Activated naive CD8-positive, alpha-beta T cell treated with anti-CD3 and anti-CD28 coated beads, Interleukin-2, amount 50 U/mL, for 24 hours (primary cell): Measurements from ENCODE around the gene CEL.
A peak's percentile ranks its signal among the peaks of the same experiment; 100 is the strongest.

Experiments
- ATAC-seq: fragments of 150-1000 bp; cut with Tn5 transposase; one replicate; pipeline ENCODE4 v1.10.0; 2021
- DNase-seq: peaks from one replicate; pipeline ENCODE4 v3.0.0; 2021
- H3K27ac Mint-ChIP-seq: one replicate; pipeline ENCODE4 v1.8.0; 2021; ENCODE audit warnings: mild to moderate bottlenecking, mixed read lengths
- H3K27me3 Mint-ChIP-seq: one replicate; pipeline ENCODE4 v1.8.0; 2021; ENCODE audit warnings: mixed read lengths
- H3K36me3 Mint-ChIP-seq: one replicate; pipeline ENCODE4 v1.8.0; 2021; ENCODE audit warnings: low read depth, mixed read lengths
- H3K4me1 Mint-ChIP-seq: one replicate; pipeline ENCODE4 v1.8.0; 2021; ENCODE audit warnings: mixed read lengths
- H3K4me3 Mint-ChIP-seq: one replicate; pipeline ENCODE4 v1.8.0; 2021; ENCODE audit warnings: mild to moderate bottlenecking, moderate library complexity, mixed read lengths
- H3K9me3 Mint-ChIP-seq: one replicate; pipeline ENCODE4 v1.8.0; 2021; ENCODE audit warnings: mixed read lengths

CEL gene

GRCh38 chr9:133106511-133107244, 44.9 kb downstream of the CEL start:
- Mint-ChIP-seq H3K4me3 (no peak overlapping the region), H3K9me3 (no peaks in the 10 kb centered on the region), H3K27me3 (no peaks in the 10 kb centered on the region), H3K27ac (no peak overlapping the region), H3K36me3 (peaks cover 19% of the 10 kb centered on the region), H3K4me1 (peaks cover 8% of the 10 kb centered on the region)
- ATAC-seq (no peak), DNase-seq (no peak)

DNA sequence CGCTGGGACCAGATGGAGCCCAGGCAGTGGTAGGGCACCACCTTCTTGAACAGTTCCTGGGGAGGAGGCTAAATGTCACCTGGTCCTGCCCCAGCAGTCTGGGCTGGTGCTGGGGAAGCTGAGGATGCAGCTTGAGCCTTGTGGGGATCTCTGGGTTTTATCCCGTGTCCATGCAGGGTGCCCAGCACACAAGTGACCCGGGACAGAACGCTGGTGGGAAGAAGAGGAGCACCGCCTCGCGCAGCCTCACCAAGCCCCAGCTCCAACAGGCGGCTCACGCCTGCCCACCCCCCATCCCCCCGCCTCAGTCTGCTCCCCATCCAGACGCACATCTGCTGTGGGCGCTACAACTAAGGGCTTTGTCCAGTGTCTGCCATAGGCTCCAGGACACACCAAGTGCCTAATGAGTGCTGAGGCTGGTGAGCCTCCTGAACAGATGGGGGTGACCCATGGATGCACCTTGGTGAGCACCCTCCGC, 45.5 kb downstream of the CEL start:
- no peak for DNase-seq
- Mint-ChIP-seq H3K36me3 (peaks cover 18% of the 10 kb centered on the region), H3K9me3 (no peaks in the 10 kb centered on the region), H3K27me3 (no peaks in the 10 kb centered on the region), H3K4me3 (no peak overlapping the region), H3K27ac (no peak overlapping the region), H3K4me1 (peaks cover 10% of the 10 kb centered on the region)
- no peak for ATAC-seq

DNA sequence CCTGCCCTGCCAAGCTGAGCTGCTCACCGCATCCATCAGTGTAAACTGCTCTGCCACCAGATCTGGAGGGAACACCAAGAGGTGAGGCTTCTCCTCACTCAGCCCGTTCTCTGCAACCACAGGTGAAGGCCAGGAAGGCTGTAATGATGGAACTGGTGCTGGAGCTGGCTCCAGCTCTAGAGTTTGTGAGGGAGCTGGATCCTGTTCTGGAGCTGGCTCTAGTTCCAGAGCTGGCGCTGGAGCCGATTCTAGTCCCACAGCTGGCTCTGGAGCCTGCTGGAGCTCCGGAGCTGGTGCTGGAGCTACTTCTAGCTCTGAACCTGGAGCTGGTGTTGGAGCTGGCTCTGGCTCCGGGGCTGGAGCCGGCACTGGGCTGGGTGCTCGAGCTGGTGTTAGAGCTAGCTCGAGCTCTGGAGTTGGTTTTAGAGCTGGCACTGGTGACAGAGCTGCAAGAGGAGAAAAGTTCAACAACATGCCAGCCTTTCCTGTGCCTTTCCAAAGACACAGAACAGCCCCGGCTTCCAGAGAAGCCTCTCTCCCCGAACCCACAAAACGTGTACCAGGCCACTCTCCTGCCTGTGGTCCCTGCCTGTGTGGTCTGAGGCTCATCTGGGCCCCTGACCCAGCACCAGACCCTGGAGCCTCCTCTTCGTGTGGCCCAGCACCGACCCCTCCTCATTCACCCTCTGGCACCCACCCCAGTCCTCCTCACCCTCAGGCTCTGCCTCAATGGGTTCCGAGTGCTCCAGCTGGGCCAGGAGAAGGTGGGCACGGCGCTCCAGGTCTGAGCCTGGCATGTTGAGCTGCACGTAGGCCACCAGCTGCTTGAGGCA, 46.4 kb downstream of the CEL start:
- ATAC-seq = no peak
- no peak overlapping the region for H3K4me3 Mint-ChIP-seq
- H3K27me3 Mint-ChIP-seq = no peaks in the 10 kb centered on the region
- DNase-seq = no peak
- no peak overlapping the region for H3K27ac Mint-ChIP-seq
- H3K9me3 Mint-ChIP-seq = no peaks in the 10 kb centered on the region
- peaks cover 19% of the 10 kb centered on the region for H3K4me1 Mint-ChIP-seq
- peaks cover 15% of the 10 kb centered on the region for H3K36me3 Mint-ChIP-seq

- H3K27ac Mint-ChIP-seq = no peak overlapping the region
- DNase-seq = no peak
- H3K27me3 Mint-ChIP-seq = no peaks in the 10 kb centered on the region
- no peaks in the 10 kb centered on the region for H3K9me3 Mint-ChIP-seq
- ATAC-seq = no peak
- H3K4me3 Mint-ChIP-seq = no peak overlapping the region
- peaks cover 15% of the 10 kb centered on the region for H3K36me3 Mint-ChIP-seq
- peaks cover 27% of the 10 kb centered on the region for H3K4me1 Mint-ChIP-seq
Measured at GRCh38 chr9:133108794-133109641, 47.2 kb downstream of the CEL start.

DNA sequence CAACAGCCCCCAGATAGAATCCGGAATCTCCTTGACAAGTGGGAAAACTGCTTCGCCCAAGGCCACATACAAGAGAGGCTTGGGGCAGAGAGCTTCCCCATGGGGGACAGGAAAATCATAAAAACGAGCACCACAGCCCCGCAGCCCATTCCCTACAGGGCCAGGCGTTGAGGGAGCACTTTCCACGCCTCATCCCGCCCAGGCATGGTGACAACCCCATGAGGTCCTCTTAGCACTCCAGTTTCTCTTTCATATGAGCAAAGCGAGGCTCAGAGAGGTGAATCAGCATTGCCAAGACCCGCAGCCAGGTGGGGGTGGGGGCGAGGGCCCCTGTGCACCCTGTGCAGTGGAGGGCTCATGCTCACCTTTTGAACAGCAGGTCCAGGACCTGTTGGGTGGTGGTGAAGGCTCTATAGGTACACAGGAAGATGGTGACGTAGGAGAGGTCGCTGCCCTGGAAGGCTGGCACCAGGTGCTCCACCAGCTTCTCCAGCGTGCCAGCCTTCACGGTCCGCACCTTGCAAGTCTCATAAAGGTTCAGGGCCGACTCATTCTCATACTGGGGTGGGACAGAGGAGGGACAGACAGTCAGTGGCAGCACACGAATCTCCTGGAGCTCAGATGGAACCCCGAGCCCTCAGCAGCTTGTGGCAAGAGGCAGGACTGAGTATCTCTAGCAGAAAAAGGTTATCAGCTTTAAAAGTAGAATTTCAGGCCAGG, 48.3 kb downstream of the CEL start:
- no peak overlapping the region for H3K27ac Mint-ChIP-seq
- DNase-seq (no peak), ATAC-seq (no peak)
- H3K27me3 Mint-ChIP-seq = no peaks in the 10 kb centered on the region
- peaks cover 13% of the 10 kb centered on the region for H3K36me3 Mint-ChIP-seq
- H3K9me3 Mint-ChIP-seq = no peaks in the 10 kb centered on the region
- H3K4me3 Mint-ChIP-seq = no peak overlapping the region
- peaks cover 37% of the 10 kb centered on the region for H3K4me1 Mint-ChIP-seq

DNA sequence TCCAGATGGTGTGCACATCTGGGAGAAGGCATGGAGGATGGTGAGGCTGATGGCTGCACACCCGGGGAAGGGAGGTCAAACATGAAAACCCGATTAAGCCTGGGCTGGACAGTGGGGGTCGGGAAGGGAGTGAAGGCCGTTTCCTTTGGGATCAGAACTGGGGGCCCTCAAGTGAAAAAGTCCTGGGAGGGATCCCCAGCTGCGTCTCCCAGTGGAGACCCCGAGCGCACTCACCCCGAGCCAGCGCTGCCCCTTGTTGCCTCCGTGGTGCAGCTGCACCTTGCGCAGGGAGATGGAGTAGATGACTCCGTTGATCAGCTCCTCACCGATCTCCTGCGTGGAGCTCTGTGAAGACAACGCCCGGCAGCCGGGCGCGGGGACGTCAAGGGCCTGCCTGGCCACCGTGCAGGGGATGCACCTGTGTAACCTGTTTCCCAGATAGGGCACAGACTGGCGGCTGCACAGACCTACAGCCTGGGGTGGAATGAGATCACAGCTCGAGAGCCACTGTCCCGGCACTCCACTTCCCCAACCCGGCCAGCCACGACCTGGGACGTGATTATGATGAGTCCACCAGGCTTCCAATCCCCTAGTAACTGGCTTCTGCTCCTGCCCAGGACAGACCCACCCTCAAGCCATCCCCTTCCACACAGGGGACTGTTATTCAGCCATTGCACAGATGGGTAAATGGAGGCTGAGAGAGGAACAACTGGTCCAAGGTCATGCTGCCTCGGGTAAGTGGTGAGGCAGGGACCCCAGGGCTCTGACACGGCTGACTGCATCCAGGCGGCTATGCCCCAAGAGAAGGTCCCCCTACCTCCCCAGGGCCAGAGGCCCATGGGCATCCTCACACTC, 50.3 kb downstream of the CEL start:
- peaks cover 54% of the 10 kb centered on the region for H3K4me1 Mint-ChIP-seq
- DNase-seq (no peak), ATAC-seq (no peak)
- no peak overlapping the region for H3K27ac Mint-ChIP-seq
- peaks cover 8% of the 10 kb centered on the region for H3K36me3 Mint-ChIP-seq
- no peaks in the 10 kb centered on the region for H3K27me3 Mint-ChIP-seq
- H3K4me3 Mint-ChIP-seq = no peak overlapping the region
- H3K9me3 Mint-ChIP-seq = no peaks in the 10 kb centered on the region

DNA sequence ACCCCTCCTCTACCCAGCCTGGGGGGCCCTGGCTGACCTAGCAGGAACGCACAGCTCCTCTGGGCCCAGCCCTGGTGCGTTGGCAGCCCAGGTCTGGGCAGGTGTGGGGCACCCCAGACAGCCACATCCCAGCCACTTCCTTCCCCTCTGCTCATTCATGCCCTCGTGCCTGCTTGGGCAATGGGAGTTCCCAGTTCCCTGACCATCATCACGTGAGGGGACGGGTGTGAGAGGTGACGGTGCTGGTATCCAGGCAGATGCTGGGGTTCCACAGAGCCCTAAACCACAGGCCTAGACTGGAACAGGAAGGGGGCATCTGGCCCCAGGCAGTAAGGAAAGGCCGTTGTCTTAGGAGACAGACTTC, 50.9 kb downstream of the CEL start:
- no peak overlapping the region for H3K4me3 Mint-ChIP-seq
- no peak for ATAC-seq
- H3K36me3 Mint-ChIP-seq = peaks cover 8% of the 10 kb centered on the region
- peaks cover 60% of the 10 kb centered on the region for H3K4me1 Mint-ChIP-seq
- no peak overlapping the region for H3K27ac Mint-ChIP-seq
- no peak for DNase-seq
- no peaks in the 10 kb centered on the region for H3K27me3 Mint-ChIP-seq
- H3K9me3 Mint-ChIP-seq = no peaks in the 10 kb centered on the region

DNA sequence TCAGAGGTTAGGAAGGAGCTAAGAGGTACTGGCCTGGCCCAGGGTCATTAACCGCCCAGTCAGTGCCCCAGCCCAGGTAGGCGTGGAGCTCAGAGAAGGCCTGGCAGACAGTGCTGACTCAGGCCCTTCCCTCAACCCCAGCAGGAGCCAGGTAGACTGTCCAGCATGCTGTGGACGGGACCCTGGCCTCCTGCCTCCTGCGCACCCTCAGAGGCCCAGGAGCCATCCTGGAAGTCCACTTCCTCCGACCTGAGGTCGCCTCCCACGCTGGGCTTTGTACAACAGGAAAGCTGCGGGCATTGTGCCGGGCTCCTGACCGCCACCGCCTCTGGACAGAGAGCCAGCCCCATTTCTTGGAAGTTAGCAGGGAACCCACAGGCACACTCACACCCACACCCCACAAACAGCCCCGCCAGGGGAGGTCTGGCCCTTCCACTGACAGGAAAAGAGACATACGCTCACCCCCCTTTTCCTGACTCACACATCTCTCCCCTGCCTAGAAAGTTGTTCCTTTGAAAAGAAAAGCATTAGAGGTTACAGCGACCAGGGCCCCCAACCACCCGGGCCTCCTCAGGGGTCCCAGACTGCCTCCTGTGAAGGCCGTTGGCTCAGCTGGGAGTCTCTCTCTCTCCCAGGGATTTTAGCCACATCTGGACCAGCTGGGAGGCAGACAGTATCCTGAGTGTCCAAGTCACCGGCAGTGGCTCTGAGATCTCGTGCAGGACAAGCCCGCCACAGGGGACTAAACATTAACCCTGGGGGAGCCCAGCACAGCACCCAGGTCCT, 51.6 kb downstream of the CEL start:
- Mint-ChIP-seq H3K4me1 (peaks cover 63% of the 10 kb centered on the region), H3K9me3 (no peaks in the 10 kb centered on the region), H3K27me3 (no peaks in the 10 kb centered on the region), H3K4me3 (no peak overlapping the region), H3K36me3 (peaks cover 8% of the 10 kb centered on the region), H3K27ac (peak overlapping the region; percentile 56)
- DNase-seq (no peak), ATAC-seq (peak; percentile 11)

DNA sequence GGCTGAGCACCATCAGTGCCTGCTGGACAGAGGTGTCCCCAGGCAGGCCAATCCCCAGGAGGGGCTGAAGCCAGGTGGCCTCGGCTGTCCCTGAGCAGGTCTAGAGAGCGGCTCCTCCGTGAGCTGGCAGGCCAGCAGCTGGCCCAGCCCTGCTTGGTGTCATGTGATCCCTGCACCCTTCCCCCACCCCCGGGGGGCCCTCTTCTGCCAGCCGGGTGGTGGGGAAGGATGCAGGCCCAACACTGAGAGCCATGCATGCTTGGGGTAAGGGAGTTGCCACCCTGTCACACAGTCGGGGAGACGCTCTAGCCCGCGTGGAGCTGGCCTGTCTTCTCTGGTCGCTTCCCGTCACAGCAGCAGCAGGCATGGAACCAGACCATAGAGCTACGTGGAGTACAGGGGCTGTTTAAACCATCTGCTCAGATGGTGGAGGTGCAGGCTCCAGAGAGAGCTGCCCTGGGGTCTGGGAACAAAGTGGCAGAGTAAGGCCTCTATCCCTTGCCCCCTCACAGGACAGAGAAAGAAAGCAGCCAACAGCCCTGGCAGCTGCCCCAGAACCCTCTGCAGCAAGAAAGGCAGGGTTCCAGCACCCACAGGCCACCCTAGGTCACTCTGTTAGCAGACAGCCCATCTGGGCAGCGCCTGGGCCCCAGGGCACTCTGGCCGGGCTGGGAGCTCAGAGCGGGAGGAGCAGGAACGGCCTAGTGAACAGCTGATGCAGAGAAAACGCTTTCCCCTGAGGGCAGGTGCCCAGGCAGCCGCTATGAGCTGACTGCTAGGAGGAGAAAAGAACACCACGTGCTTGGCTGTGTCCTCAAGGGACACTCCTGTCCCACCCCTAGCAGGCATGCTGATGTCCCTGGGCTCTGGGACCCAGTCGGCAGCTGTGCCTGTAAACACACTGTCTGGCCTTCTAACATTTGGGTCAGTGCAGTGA, 52.4 kb downstream of the CEL start:
- H3K27ac Mint-ChIP-seq = peak overlapping the region; percentile 65
- H3K4me3 Mint-ChIP-seq = no peak overlapping the region
- no peaks in the 10 kb centered on the region for H3K27me3 Mint-ChIP-seq
- H3K36me3 Mint-ChIP-seq = peaks cover 8% of the 10 kb centered on the region
- ATAC-seq (no peak), DNase-seq (no peak)
- no peaks in the 10 kb centered on the region for H3K9me3 Mint-ChIP-seq
- H3K4me1 Mint-ChIP-seq = peaks cover 69% of the 10 kb centered on the region

GRCh38 chr9:133114886-133115603, 53.3 kb downstream of the CEL start:
- Mint-ChIP-seq H3K27ac (peak overlapping the region; percentile 84), H3K4me3 (no peak overlapping the region), H3K4me1 (peaks cover 71% of the 10 kb centered on the region), H3K27me3 (no peaks in the 10 kb centered on the region), H3K36me3 (peaks cover 1% of the 10 kb centered on the region), H3K9me3 (no peaks in the 10 kb centered on the region)
- DNase-seq (no peak), ATAC-seq (no peak)

GRCh38 chr9:133115604-133116345, 54.0 kb downstream of the CEL start:
- Mint-ChIP-seq H3K9me3 (no peaks in the 10 kb centered on the region), H3K4me1 (peaks cover 69% of the 10 kb centered on the region), H3K36me3 (no peaks in the 10 kb centered on the region), H3K27me3 (no peaks in the 10 kb centered on the region), H3K27ac (peak overlapping the region; percentile 84), H3K4me3 (peak overlapping the region; percentile 51)
- DNase-seq (peak; percentile 71), ATAC-seq (peak; percentile 93)
